Measurements from ENCODE around the gene NCR3LG1. TPM values are rescaled to one million over a fixed set of nuclear protein-coding genes. Genes with fewer than 3 reads are reported as not detected.

NCR3LG1 gene
- total and polyA plus RNA-seq, 2 of the 4 experiments (the other 2 are of a cell fraction), result 1.7 to 4.1 TPM

- H2AK9ac ChIP-seq (replicated peaks; ENCODE audit: low read depth, low read length, poor library complexity), result no peak overlapping the region
- ATAC-seq (ENCODE audit: low read depth) (no peak), DNase-seq (no peak)
- no peak overlapping the region for H2AK5ac ChIP-seq (ENCODE audit: low read depth, low read length)
- H2BK120ac ChIP-seq (ENCODE audit: low read depth, low read length), result no peak overlapping the region
- no peak overlapping the region for H2BK15ac ChIP-seq (ENCODE audit: low read depth, low read length)
- H2BK20ac ChIP-seq (ENCODE audit: low read depth, low read length), result no peak overlapping the region
- in situ Hi-C loops (cut with MboI; ENCODE audit: low sequenced_read_pairs) (no loop called here), dilution Hi-C loops (cut with HindIII; ENCODE audit: low sequenced_read_pairs, unreplicated experiment) (no loop called here), intact Hi-C loops (cut with micrococcal nuclease) (no loop called here)
- ChIA-PET CTCF (no interaction called here), POLR2A (ENCODE audit: unreplicated experiment) (no interaction called here)
- no peak overlapping the region for H3K14ac ChIP-seq (replicated peaks; ENCODE audit: low read depth, low read length)
- H2AFZ ChIP-seq (replicated peaks; ENCODE audit: low read length, poor library complexity), result no peak overlapping the region
- H3K4me1 ChIP-seq (ENCODE audit: control insufficient read depth, insufficient read depth, low read length), result no peaks in the 10 kb centered on the region
- no peak overlapping the region for H3K18ac ChIP-seq (ENCODE audit: low read depth, low read length)
- H3K36me3 ChIP-seq (ENCODE audit: control insufficient read depth, insufficient read depth, low read length), result no peaks in the 10 kb centered on the region
- H4K91ac ChIP-seq (ENCODE audit: insufficient read depth, low read depth, low read length), result no peak overlapping the region
- no peak for TF ChIP-seq RAD21 (IDR thresholded peaks at IDR 0.05; ENCODE audit: low read length)
- no peak for TF ChIP-seq CTCF (conservative IDR thresholded peaks at IDR 0.05; ENCODE audit: low read depth, low read length)
- TF ChIP-seq SMC3 (IDR thresholded peaks at IDR 0.05; ENCODE audit: low read depth, low read length), result no peak
- no peak for TF ChIP-seq NFE2L2 (IDR thresholded peaks at IDR 0.05; ENCODE audit: low read depth, low read length)
- no peak for TF ChIP-seq USF2 (IDR thresholded peaks at IDR 0.05; ENCODE audit: low read depth, low read length)
- TF ChIP-seq CEBPB (IDR thresholded peaks at IDR 0.05; ENCODE audit: low read depth, low read length), result no peak
- TF ChIP-seq CHD1 (IDR thresholded peaks at IDR 0.05; ENCODE audit: low read depth, low read length), result no peak
- no peak for TF ChIP-seq RFX5 (IDR thresholded peaks at IDR 0.05; ENCODE audit: low read depth, low read length)
- TF ChIP-seq MXI1 (IDR thresholded peaks at IDR 0.05; ENCODE audit: borderline replicate concordance, low read depth, low read length), result no peak
- no peak for TF ChIP-seq RCOR1 (IDR thresholded peaks at IDR 0.05; ENCODE audit: insufficient replicate concordance, low read length)
- no peak for TF ChIP-seq BHLHE40 (IDR thresholded peaks at IDR 0.05; ENCODE audit: low read depth, low read length)
- TF ChIP-seq MAFK (IDR thresholded peaks at IDR 0.05; ENCODE audit: low read depth, low read length), result no peak
- no peak for TF ChIP-seq POLR2A (IDR thresholded peaks at IDR 0.05; ENCODE audit: low read depth, low read length)
- TF ChIP-seq MAZ (IDR thresholded peaks at IDR 0.05; ENCODE audit: borderline replicate concordance, low read depth, low read length), result no peak
- no peak for TF ChIP-seq ELK1 (IDR thresholded peaks at IDR 0.05; ENCODE audit: borderline replicate concordance, low read depth, low read length)
- TF ChIP-seq FOS (IDR thresholded peaks at IDR 0.05; ENCODE audit: low read depth, low read length), result no peak
- H4K5ac ChIP-seq (ENCODE audit: low read depth, low read length), result no peak overlapping the region
- H3K23ac ChIP-seq (ENCODE audit: low read depth, low read length), result no peak overlapping the region
- H3K79me1 ChIP-seq (ENCODE audit: low read depth in 1 of 2, low read length in 2 of 2), result no peaks in the 10 kb centered on the region
- no TSS peak for BruUV-seq (replicated peaks)
- no peak overlapping the region for H3K4me3 ChIP-seq (ENCODE audit: insufficient read depth, low read depth, low read length)
- no peak overlapping the region for H3K56ac ChIP-seq (ENCODE audit: extremely low read depth, insufficient read depth, low read length)
- H3K27me3 ChIP-seq (ENCODE audit: control insufficient read depth, insufficient read depth, low read length), result peaks cover 8% of the 10 kb centered on the region
- no peaks in the 10 kb centered on the region for H4K20me1 ChIP-seq (ENCODE audit: insufficient read depth, low read length)
- H3K9ac ChIP-seq (ENCODE audit: low read depth, low read length), result no peak overlapping the region
- H3K27ac ChIP-seq (ENCODE audit: insufficient read depth, low read length), result no peak overlapping the region
- H3K9me3 ChIP-seq (ENCODE audit: control insufficient read depth, insufficient read depth, low read length), result 0 out of 2 replicates have a peak, but pooled peaks cover 3% of the 10 kb centered on the region
- H2BK5ac ChIP-seq (ENCODE audit: low read depth, low read length, poor library complexity, severe bottlenecking), result no peak overlapping the region
- H3K9me1 ChIP-seq (ENCODE audit: insufficient read depth, low read length), result no peaks in the 10 kb centered on the region
- H3K4me2 ChIP-seq (ENCODE audit: low read depth, low read length), result no peak overlapping the region
- H3K4ac ChIP-seq (ENCODE audit: low read depth, low read length), result no peak overlapping the region
- WGBS, 2 experiments (ENCODE audit: extremely low coverage in 2 of 2, insufficient read length in 1 of 2), result 100% methylated on average over 1 of the region's 6 CpGs; no CpG with 5 or more reads in 1 of the 2 experiments
- no peak overlapping the region for H4K8ac ChIP-seq (ENCODE audit: low read depth in 2 of 2, low read length in 2 of 2)
These were observed 59.8 kb downstream of the NCR3LG1 start for GRCh38 chr11:17411418-17411817.
